ENCODE measurements around the gene MED12. TPM values are rescaled to one million over a fixed set of nuclear protein-coding genes. Genes with fewer than 3 reads are reported as not detected.

MED12 gene
- total and polyA plus RNA-seq, 2 of the 8 experiments (the other 6 are each of a cell fraction or from before 2014, with no cell fraction given) = 19.4 to 48.9 TPM

DNA sequence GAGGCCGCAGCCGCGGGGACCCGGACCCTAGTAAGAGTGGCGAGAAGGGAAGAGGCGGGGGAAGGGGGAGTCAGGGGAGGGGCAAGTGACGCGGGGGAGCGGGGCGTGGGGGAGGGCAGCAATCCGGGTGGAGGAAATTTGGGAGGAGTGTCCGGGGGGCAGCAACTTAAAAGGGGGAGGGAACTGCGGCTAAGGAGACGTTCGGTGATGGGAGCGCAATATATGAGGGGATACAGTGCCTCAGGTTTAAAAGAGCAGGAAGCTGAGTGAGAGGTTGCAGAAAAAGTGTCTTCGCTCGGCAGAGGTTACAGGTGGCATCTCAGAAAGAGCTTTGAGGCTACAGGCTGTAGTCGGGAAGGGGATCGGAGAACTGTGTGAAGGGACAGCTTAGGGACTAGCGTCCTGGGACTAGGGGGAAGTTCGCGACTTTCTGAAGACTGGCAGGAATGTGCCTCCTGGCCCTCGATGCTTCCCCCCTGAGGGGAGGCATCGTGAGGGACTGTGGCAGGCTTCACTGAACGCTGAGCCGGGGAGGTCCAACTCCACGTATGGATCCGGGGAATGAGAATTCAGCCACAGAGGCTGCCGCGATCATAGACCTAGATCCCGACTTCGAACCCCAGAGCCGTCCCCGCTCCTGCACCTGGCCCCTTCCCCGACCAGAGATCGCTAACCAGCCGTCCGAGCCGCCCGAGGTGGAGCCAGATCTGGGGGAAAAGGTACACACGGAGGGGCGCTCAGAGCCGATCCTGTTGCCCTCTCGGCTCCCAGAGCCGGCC, 22.2 kb upstream of the MED12 start:
- no peaks in the 10 kb centered on the region for H3K36me3 ChIP-seq (ENCODE audit: control insufficient read depth in 2 of 4, insufficient read depth in 4 of 4, low read length in 3 of 4)
- H3K4ac ChIP-seq (replicated peaks; ENCODE audit: insufficient read length, low read depth, low read length) = no peak overlapping the region
- no peaks in the 10 kb centered on the region for H3K9me3 ChIP-seq (ENCODE audit: insufficient read depth in 2 of 2, low read depth in 1 of 2, low read length in 1 of 2)
- H3K27me3 ChIP-seq (replicated peaks in 1 of 4; ENCODE audit: control insufficient read depth in 3 of 4, extremely low read depth in 1 of 4, insufficient read depth in 3 of 4, low read length in 3 of 4) = peaks cover 0 to 5% (median 0%) of the 10 kb centered on the region in 4 experiments; a peak in 1 of 7 replicates
- H3K23me2 ChIP-seq (ENCODE audit: low read depth, low read length) = peaks cover 8% of the 10 kb centered on the region
- H2BK15ac ChIP-seq (ENCODE audit: low read length) = no peak overlapping the region
- FAIRE-seq (no peak), DNase-seq (ENCODE audit: low read depth in 1 of 2, low spot score in 2 of 2) (no peak)
- no peak overlapping the region for H2BK5ac ChIP-seq (ENCODE audit: low read depth, low read length)
- H3K56ac ChIP-seq (replicated peaks; ENCODE audit: insufficient read length, low read depth, low read length) = no peak overlapping the region
- ChIA-PET POLR2A (ENCODE audit: partially characterized antibody) (interaction anchor here (0.6 to 1.4 kb wide), 5 partner anchors 8 to 127 kb away, joined by 3 to 4 read pairs (median 3); partner anchors contain the start of gene MED12), CTCF (ENCODE audit: partially characterized antibody) (interaction anchor here (1.6 kb wide), 1 partner anchor 32 kb away, joined by 5 read pairs; no protein-coding TSS in a partner anchor)
- no peak overlapping the region for H2AK5ac ChIP-seq (ENCODE audit: low read depth, low read length)
- peaks cover 0 to 8% of the 10 kb centered on the region in 2 experiments; a peak in 2 of 4 replicates for H3K79me2 ChIP-seq (ENCODE audit: control insufficient read depth in 1 of 2, insufficient read depth in 2 of 2, low read length in 2 of 2)
- H3K4me2 ChIP-seq (ENCODE audit: insufficient read depth in 1 of 2, low read depth in 2 of 2, low read length in 2 of 2) = peak overlapping the region; percentile 80 to 95
- no peak overlapping the region for H2BK120ac ChIP-seq (replicated peaks; ENCODE audit: low read depth, low read length)
- no peak overlapping the region for H2AFZ ChIP-seq (ENCODE audit: low read length)
- peak overlapping the region; percentile 60 for H3K18ac ChIP-seq (ENCODE audit: extremely low read depth, low read length)
- H3K4me1 ChIP-seq (replicated peaks in 1 of 4; ENCODE audit: control insufficient read depth in 3 of 4, insufficient read depth in 4 of 4, low read length in 3 of 4) = peaks cover 7 to 19% (median 13%) of the 10 kb centered on the region in 4 experiments
- peak overlapping the region; percentile 20 to 43 (median 34); a peak in 6 of 7 replicates for H3K9ac ChIP-seq (replicated peaks in 1 of 4; ENCODE audit: extremely low read depth in 1 of 4, low read depth in 3 of 4, low read length in 3 of 4)
- no peak overlapping the region; the same call in 1 of the 2 replicates for H4K8ac ChIP-seq (ENCODE audit: extremely low read depth, insufficient read depth, low read length)
- no peak for TF ChIP-seq BCL11A (IDR thresholded peaks at IDR 0.05; ENCODE audit: low read depth in 2 of 2, low read length in 2 of 2)
- TF ChIP-seq SAP30 (IDR thresholded peaks at IDR 0.05; ENCODE audit: insufficient read depth, insufficient replicate concordance, low read length) = peak; percentile 53
- peak; percentile 64; the same call in 1 of the 2 replicates for TF ChIP-seq RBBP5 (IDR thresholded peaks at IDR 0.05; ENCODE audit: borderline replicate concordance, low read depth, low read length)
- TF ChIP-seq KDM4A (IDR thresholded peaks at IDR 0.05; ENCODE audit: low read depth, low read length, severe bottlenecking) = peak; percentile 49
- no peak for TF ChIP-seq POU5F1 (IDR thresholded peaks at IDR 0.05; ENCODE audit: low read depth, low read length)
- TF ChIP-seq ASH2L (IDR thresholded peaks at IDR 0.05; ENCODE audit: low read length) = peak; percentile 83
- TF ChIP-seq SIN3A (conservative IDR thresholded peaks at IDR 0.05 in 1 of 2, IDR thresholded peaks at IDR 0.05 in 1 of 2; ENCODE audit: low read depth in 1 of 2, low read length in 2 of 2) = 0 out of 4 replicates have a peak, but pooled peaks have one; percentile 11 to 24
- peak overlapping the region; percentile 34; the same call in 1 of the 2 replicates for H3K27ac ChIP-seq (ENCODE audit: low read depth, low read length)
- no peaks in the 10 kb centered on the region; the same call in 1 of the 2 replicates for H3K79me1 ChIP-seq (ENCODE audit: low read depth, low read length)
- WGBS, 2 experiments (ENCODE audit: extremely low coverage in 1 of 2, insufficient coverage in 1 of 2, insufficient read length in 1 of 2, insufficient replicate concordance in 2 of 2, low coverage in 1 of 2, low lambda C conversion rate in 2 of 2, missing lambda C conversion rate in 1 of 2) = 4% methylated on average over 9 of the region's 46 CpGs; no CpG with 5 or more reads in 1 of the 2 experiments
- no peak overlapping the region for H3K23ac ChIP-seq (ENCODE audit: insufficient read length)
- H2BK12ac ChIP-seq (ENCODE audit: low read depth, low read length) = no peak overlapping the region
- H4K5ac ChIP-seq (ENCODE audit: insufficient read length, low read depth, low read length) = no peak overlapping the region
- H2BK20ac ChIP-seq (ENCODE audit: low read length) = no peak overlapping the region
- H3K4me3 ChIP-seq (ENCODE audit: extremely low read depth in 1 of 4, insufficient read depth in 2 of 4, low read depth in 3 of 4, low read length in 4 of 4) = peak overlapping the region; percentile 68 to 78 (median 73)
- H4K20me1 ChIP-seq (replicated peaks in 1 of 2; ENCODE audit: control insufficient read depth in 1 of 2, insufficient read depth in 2 of 2, low read length in 2 of 2) = peaks cover 0 to 2% of the 10 kb centered on the region in 2 experiments
- no peak overlapping the region for H3K14ac ChIP-seq (ENCODE audit: insufficient read length)
- H4K91ac ChIP-seq (replicated peaks; ENCODE audit: insufficient read length, low read length) = no peak overlapping the region

Measured in H1 (cell line).